HL-60 (cell line): ENCODE measurements around the gene WWP2.

Experiments
- POLR2AphosphoS5 ChIP-seq: IDR thresholded peaks from 2 replicates; pipeline ENCODE4 v1.6.1; 2012; ENCODE audit warnings: low read depth
- TF ChIP-seq, protein P1 (sequence below): IDR thresholded peaks from one replicate; pipeline ENCODE4 v1.5.1; 2011; ENCODE audit warnings: low read length, control low read depth, inconsistent platforms; ENCODE audit not compliant: insufficient read depth
- TF ChIP-seq, protein P2 (sequence below): IDR thresholded peaks from 2 replicates; pipeline ENCODE4 v1.6.1; 2012; ENCODE audit warnings: low read depth; ENCODE audit not compliant: insufficient replicate concordance

DNA sequence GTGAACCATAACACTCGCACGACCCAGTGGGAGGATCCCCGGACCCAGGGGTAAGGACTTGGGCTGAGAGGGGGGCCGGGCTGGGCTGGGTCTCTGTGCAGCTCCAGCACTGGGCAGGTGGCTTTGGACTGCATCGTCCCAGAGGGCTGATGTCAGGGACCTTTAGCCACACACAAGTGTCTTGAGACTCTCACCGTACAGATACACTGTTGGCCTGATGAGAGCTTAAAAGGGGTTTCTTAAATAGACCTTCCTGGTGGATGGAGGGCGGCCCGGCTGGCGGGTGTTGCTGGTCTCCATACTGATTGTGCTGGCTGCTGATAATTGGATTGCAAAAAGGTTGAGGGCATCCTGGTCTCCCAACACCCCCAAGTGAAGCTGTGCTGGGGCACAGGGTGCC, 167.3 kb downstream of the WWP2 start:
- TF ChIP-seq, protein P1, sequence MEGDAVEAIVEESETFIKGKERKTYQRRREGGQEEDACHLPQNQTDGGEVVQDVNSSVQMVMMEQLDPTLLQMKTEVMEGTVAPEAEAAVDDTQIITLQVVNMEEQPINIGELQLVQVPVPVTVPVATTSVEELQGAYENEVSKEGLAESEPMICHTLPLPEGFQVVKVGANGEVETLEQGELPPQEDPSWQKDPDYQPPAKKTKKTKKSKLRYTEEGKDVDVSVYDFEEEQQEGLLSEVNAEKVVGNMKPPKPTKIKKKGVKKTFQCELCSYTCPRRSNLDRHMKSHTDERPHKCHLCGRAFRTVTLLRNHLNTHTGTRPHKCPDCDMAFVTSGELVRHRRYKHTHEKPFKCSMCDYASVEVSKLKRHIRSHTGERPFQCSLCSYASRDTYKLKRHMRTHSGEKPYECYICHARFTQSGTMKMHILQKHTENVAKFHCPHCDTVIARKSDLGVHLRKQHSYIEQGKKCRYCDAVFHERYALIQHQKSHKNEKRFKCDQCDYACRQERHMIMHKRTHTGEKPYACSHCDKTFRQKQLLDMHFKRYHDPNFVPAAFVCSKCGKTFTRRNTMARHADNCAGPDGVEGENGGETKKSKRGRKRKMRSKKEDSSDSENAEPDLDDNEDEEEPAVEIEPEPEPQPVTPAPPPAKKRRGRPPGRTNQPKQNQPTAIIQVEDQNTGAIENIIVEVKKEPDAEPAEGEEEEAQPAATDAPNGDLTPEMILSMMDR, result no peak
- TF ChIP-seq POLR2AphosphoS5, result no peak
- TF ChIP-seq, protein P2, sequence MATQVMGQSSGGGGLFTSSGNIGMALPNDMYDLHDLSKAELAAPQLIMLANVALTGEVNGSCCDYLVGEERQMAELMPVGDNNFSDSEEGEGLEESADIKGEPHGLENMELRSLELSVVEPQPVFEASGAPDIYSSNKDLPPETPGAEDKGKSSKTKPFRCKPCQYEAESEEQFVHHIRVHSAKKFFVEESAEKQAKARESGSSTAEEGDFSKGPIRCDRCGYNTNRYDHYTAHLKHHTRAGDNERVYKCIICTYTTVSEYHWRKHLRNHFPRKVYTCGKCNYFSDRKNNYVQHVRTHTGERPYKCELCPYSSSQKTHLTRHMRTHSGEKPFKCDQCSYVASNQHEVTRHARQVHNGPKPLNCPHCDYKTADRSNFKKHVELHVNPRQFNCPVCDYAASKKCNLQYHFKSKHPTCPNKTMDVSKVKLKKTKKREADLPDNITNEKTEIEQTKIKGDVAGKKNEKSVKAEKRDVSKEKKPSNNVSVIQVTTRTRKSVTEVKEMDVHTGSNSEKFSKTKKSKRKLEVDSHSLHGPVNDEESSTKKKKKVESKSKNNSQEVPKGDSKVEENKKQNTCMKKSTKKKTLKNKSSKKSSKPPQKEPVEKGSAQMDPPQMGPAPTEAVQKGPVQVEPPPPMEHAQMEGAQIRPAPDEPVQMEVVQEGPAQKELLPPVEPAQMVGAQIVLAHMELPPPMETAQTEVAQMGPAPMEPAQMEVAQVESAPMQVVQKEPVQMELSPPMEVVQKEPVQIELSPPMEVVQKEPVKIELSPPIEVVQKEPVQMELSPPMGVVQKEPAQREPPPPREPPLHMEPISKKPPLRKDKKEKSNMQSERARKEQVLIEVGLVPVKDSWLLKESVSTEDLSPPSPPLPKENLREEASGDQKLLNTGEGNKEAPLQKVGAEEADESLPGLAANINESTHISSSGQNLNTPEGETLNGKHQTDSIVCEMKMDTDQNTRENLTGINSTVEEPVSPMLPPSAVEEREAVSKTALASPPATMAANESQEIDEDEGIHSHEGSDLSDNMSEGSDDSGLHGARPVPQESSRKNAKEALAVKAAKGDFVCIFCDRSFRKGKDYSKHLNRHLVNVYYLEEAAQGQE, result no peak
